Measurements from ENCODE around the gene FGF9. TPM values are rescaled to one million over a fixed set of nuclear protein-coding genes. Genes with fewer than 3 reads are reported as not detected.

The FGF9 gene
- total and polyA plus RNA-seq, 2 experiments from 2014 or later, result 0.65 to 0.75 TPM

DNA sequence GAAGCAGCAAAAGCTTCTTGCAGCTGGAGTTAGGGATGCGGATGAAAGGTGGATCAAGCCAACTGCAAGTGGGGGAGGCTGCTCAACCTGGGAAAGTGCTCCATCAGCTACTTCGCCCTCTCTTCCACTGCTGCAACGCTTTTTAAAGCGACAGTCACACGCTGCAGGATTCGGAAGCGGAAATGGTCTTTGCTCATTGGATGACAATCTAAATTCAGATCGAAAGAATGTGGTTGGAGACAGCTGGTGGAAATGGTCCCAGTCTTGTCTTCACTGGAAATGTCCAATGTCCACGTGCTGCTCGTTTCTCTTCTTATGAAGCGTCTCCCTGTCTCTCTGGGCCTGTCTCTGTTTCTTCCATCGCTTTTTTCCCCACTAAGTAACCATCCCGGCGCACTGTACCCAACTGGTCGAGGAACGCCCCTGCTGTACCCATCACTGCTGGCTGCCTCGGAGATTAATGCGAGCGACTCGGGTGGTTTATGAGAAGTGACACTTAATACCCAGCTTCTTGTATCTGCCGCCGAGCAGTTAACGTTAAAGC is 2.1 kb upstream of the FGF9 start:
- H3K36me3 ChIP-seq (ENCODE audit: low read depth), result no peaks in the 10 kb centered on the region
- H3K9me2 ChIP-seq (ENCODE audit: insufficient read depth), result no peaks in the 10 kb centered on the region
- DNase-seq, result peak; percentile 47
- peaks cover 42% of the 10 kb centered on the region for H3K27me3 ChIP-seq (replicated peaks; ENCODE audit: insufficient read depth)
- H2AFZ ChIP-seq, result peak overlapping the region; percentile 81
- WGBS, 2 experiments (ENCODE audit: low coverage in 1 of 2, low lambda C conversion rate in 2 of 2, missing lambda C conversion rate in 2 of 2), result 8% methylated on average over 23 of the region's 23 CpGs
- peak overlapping the region; percentile 88 for H3K4me2 ChIP-seq (ENCODE audit: unreplicated experiment)
- H3K79me2 ChIP-seq (ENCODE audit: insufficient read depth), result no peaks in the 10 kb centered on the region
- TF ChIP-seq EZH2phosphoT487 (IDR thresholded peaks at IDR 0.05; ENCODE audit: insufficient read depth, low read depth) (no peak), EZH2 (IDR thresholded peaks at IDR 0.05; ENCODE audit: insufficient read depth, poor library complexity, severe bottlenecking) (no peak)
- H3K4me3 ChIP-seq, result peak overlapping the region; percentile 72
- H3F3A ChIP-seq (ENCODE audit: insufficient read depth), result 0 out of 2 replicates have a peak, but pooled peaks cover 7% of the 10 kb centered on the region
- H4K20me1 ChIP-seq (ENCODE audit: insufficient read depth), result no peaks in the 10 kb centered on the region
- 0 out of 2 replicates have a peak, but pooled peaks cover 2% of the 10 kb centered on the region for H3K4me1 ChIP-seq (ENCODE audit: insufficient read depth)
- no peaks in the 10 kb centered on the region for H3K9me3 ChIP-seq (ENCODE audit: low read depth)
- no peak overlapping the region for H3K27ac ChIP-seq
- in situ Hi-C loops (cut with MboI), result no loop called here
- no peak overlapping the region for H3K9ac ChIP-seq

DNA sequence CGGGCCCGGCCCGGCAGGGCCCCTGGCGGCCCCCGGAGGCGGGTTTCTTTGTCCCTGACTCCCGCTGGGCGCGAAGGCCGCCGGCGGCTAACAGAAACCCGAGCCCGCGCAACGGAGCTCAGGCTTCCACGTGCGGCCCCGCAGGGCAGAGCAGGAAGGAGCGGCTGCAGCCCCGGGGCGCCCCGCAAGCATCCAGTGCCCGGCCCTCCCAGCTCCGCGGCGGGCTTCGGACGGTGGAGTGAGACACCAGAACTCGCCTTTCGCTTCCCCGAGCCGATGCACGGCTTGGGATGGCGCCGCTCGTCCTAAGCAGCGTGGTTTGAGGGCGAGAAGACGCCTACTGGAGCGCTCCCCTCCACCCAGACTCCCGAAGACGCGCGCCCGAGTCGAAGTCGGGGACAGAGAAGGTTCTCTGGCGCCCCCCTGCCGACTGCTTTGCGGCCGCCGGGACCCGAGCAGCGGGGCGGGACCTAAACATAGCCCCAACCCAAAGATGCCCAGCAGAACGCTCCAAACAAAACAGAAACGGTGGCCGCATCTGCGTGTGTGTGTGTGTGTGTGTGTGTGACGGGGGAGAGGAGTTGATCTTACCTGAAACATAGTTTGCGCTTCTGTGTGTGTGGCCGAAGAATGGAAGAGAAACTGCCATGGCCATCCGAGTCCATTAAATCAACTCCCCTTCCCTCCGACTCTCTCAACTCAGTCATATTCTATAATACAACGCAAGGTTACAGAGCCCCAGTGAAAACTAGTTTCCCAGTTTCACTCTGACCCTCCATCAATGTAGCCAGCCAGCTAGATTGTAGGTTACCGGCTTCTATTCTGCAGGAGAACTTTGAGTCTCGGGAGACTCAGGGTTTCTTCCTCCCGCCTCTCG is 629 bp upstream of the FGF9 start:
- H3K4me1 ChIP-seq (ENCODE audit: insufficient read depth), result 0 out of 2 replicates have a peak, but pooled peaks cover 2% of the 10 kb centered on the region
- H3K27ac ChIP-seq, result no peak overlapping the region
- peak overlapping the region; percentile 88 for H3K4me2 ChIP-seq (ENCODE audit: unreplicated experiment)
- in situ Hi-C loops (cut with MboI), result no loop called here
- no peaks in the 10 kb centered on the region for H3K9me3 ChIP-seq (ENCODE audit: low read depth)
- no peaks in the 10 kb centered on the region for H3K36me3 ChIP-seq (ENCODE audit: low read depth)
- WGBS, 2 experiments (ENCODE audit: low coverage in 1 of 2, low lambda C conversion rate in 2 of 2, missing lambda C conversion rate in 2 of 2), result 2% methylated on average over 63 of the region's 70 CpGs
- peak overlapping the region; percentile 72 for H3K4me3 ChIP-seq
- H3K9me2 ChIP-seq (ENCODE audit: insufficient read depth), result no peaks in the 10 kb centered on the region
- TF ChIP-seq EZH2phosphoT487 (IDR thresholded peaks at IDR 0.05; ENCODE audit: insufficient read depth, low read depth) (no peak), EZH2 (IDR thresholded peaks at IDR 0.05; ENCODE audit: insufficient read depth, poor library complexity, severe bottlenecking) (no peak)
- 0 out of 2 replicates have a peak, but pooled peaks cover 7% of the 10 kb centered on the region for H3F3A ChIP-seq (ENCODE audit: insufficient read depth)
- no peaks in the 10 kb centered on the region for H3K79me2 ChIP-seq (ENCODE audit: insufficient read depth)
- peak; percentile 67 for DNase-seq
- H4K20me1 ChIP-seq (ENCODE audit: insufficient read depth), result no peaks in the 10 kb centered on the region
- peak overlapping the region; percentile 15; the same call in 1 of the 2 replicates for H3K9ac ChIP-seq
- peaks cover 48% of the 10 kb centered on the region for H3K27me3 ChIP-seq (replicated peaks; ENCODE audit: insufficient read depth)
- peak overlapping the region; percentile 81 for H2AFZ ChIP-seq

DNA sequence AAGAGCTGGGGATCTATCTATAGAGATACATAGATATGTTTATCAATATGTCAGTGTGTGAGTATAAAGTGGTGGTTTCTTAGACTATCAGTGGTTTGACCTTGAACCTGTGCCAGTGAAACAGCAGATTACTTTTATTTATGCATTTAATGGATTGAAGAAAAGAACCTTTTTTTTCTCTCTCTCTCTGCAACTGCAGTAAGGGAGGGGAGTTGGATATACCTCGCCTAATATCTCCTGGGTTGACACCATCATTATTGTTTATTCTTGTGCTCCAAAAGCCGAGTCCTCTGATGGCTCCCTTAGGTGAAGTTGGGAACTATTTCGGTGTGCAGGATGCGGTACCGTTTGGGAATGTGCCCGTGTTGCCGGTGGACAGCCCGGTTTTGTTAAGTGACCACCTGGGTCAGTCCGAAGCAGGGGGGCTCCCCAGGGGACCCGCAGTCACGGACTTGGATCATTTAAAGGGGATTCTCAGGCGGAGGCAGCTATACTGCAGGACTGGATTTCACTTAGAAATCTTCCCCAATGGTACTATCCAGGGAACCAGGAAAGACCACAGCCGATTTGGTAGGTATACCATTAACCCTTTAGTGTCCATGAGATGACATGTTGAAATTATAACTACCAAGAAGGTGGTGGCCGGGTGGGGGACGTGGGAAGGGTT is 880 bp downstream of the FGF9 start:
- TF ChIP-seq EZH2 (IDR thresholded peaks at IDR 0.05; ENCODE audit: insufficient read depth, poor library complexity, severe bottlenecking) (no peak), EZH2phosphoT487 (IDR thresholded peaks at IDR 0.05; ENCODE audit: insufficient read depth, low read depth) (no peak)
- WGBS, 2 experiments (ENCODE audit: low coverage in 1 of 2, low lambda C conversion rate in 2 of 2, missing lambda C conversion rate in 2 of 2), result 3 to 6% methylated on average over 15 of the region's 15 CpGs
- H3K9me3 ChIP-seq (ENCODE audit: low read depth), result no peaks in the 10 kb centered on the region
- no peak overlapping the region for H3K27ac ChIP-seq
- peaks cover 62% of the 10 kb centered on the region for H3K27me3 ChIP-seq (replicated peaks; ENCODE audit: insufficient read depth)
- peak overlapping the region; percentile 88 for H3K4me2 ChIP-seq (ENCODE audit: unreplicated experiment)
- peak overlapping the region; percentile 72 for H3K4me3 ChIP-seq
- H2AFZ ChIP-seq, result no peak overlapping the region
- in situ Hi-C loops (cut with MboI), result no loop called here
- no peaks in the 10 kb centered on the region for H3K36me3 ChIP-seq (ENCODE audit: low read depth)
- no peak for DNase-seq
- no peaks in the 10 kb centered on the region for H3K9me2 ChIP-seq (ENCODE audit: insufficient read depth)
- H3K9ac ChIP-seq, result no peak overlapping the region
- no peaks in the 10 kb centered on the region for H4K20me1 ChIP-seq (ENCODE audit: insufficient read depth)
- no peaks in the 10 kb centered on the region for H3K79me2 ChIP-seq (ENCODE audit: insufficient read depth)
- H3K4me1 ChIP-seq (ENCODE audit: insufficient read depth), result 0 out of 2 replicates have a peak, but pooled peaks cover 2% of the 10 kb centered on the region
- H3F3A ChIP-seq (ENCODE audit: insufficient read depth), result 0 out of 2 replicates have a peak, but pooled peaks cover 7% of the 10 kb centered on the region

DNA sequence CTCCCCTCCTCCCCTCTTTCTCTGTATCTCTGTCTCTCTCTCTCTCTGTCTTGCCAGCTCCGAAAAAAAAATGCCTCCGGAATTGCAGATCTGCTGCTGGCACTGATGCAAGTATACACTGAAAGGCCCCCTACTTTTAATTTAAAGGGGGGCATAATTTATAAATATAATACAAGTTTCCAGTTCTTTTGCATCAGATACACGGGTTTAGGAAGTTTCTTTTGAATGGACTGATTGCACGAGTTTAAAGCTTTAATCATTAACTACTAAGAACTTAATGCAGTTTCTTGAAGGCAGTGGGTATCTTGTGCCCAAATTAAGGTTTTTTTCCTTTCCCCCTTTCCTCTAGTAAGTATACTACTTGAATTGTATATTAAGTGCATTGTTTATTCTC is 1.4 kb downstream of the FGF9 start:
- Histone ChIP-seq H3K4me3 (no peak overlapping the region), H3K9ac (no peak overlapping the region), H3K27ac (no peak overlapping the region), H2AFZ (no peak overlapping the region), H4K20me1 (ENCODE audit: insufficient read depth) (no peaks in the 10 kb centered on the region), H3K9me3 (ENCODE audit: low read depth) (no peaks in the 10 kb centered on the region), H3K9me2 (ENCODE audit: insufficient read depth) (no peaks in the 10 kb centered on the region), H3K4me2 (ENCODE audit: unreplicated experiment) (no peak overlapping the region), H3K79me2 (ENCODE audit: insufficient read depth) (no peaks in the 10 kb centered on the region), H3F3A (ENCODE audit: insufficient read depth) (0 out of 2 replicates have a peak, but pooled peaks cover 7% of the 10 kb centered on the region), H3K4me1 (ENCODE audit: insufficient read depth) (0 out of 2 replicates have a peak, but pooled peaks cover 2% of the 10 kb centered on the region), H3K36me3 (ENCODE audit: low read depth) (no peaks in the 10 kb centered on the region), H3K27me3 (replicated peaks; ENCODE audit: insufficient read depth) (peaks cover 66% of the 10 kb centered on the region)
- in situ Hi-C loops (cut with MboI), result no loop called here
- 0 to 1% methylated on average over 4 of the region's 4 CpGs for WGBS, 2 experiments (ENCODE audit: low coverage in 1 of 2, low lambda C conversion rate in 2 of 2, missing lambda C conversion rate in 2 of 2)
- DNase-seq, result no peak
- TF ChIP-seq EZH2 (IDR thresholded peaks at IDR 0.05; ENCODE audit: insufficient read depth, poor library complexity, severe bottlenecking), result peak; percentile 44
- TF ChIP-seq EZH2phosphoT487 (IDR thresholded peaks at IDR 0.05; ENCODE audit: insufficient read depth, low read depth), result no peak

Measured in GM23248 (cell line).